Left cardiac atrium (tissue), 4 donors: Measurements from ENCODE around the gene NCAPG. TPM values are rescaled to one million over a fixed set of nuclear protein-coding genes. Genes with fewer than 3 reads are reported as not detected.
"Not testable (repeated sequence)": the region's sequence is repeated elsewhere in the genome, so short reads cannot be mapped to it uniquely, and the experiment has no call there.

Source experiments
- ATAC-seq, 2 donors: fragments of 200-7000 bp; cut with Tn5 transposase; one replicate each; pipeline ENCODE4 v1.9.1; 2020; ENCODE audit warnings: mild to moderate bottlenecking in 2 of 2, moderate library complexity in 2 of 2
- DNase-seq: peaks from one replicate; pipeline ENCODE4 v3.0.0-alpha.2; 2020
- intact Hi-C, 2 donors: fragments of 100-400 bp; cut with DNase I; formaldehyde crosslinking; loops; one replicate each; pipeline versions ENCODE4 v1.14.1 to v1.15.1; 2022 to 2023
- total RNA-seq, 2 donors: library from RNA; stranded (reverse); fragmentation: NEBNext Ultra II Directional; extraction: Animal tissue kit (Norgen Biotek cat#: 25700); gene quantifications; one replicate each; pipeline ENCODE4 v1.2.1, GENCODE V29; 2021
- donor health status: DM: no; HTN: yes; CAD: no.
- donor health status: DM: no; HTN: yes; CAD: no; lungs with severe emphysema.
- donor health status: DM: yes; HTN: yes; CAD: no.
- donor health status: Dilated cardiomyopathy.

NCAPG gene
- total RNA-seq, 2 donors from 2014 or later: 0.24 to 1.8 TPM

DNA sequence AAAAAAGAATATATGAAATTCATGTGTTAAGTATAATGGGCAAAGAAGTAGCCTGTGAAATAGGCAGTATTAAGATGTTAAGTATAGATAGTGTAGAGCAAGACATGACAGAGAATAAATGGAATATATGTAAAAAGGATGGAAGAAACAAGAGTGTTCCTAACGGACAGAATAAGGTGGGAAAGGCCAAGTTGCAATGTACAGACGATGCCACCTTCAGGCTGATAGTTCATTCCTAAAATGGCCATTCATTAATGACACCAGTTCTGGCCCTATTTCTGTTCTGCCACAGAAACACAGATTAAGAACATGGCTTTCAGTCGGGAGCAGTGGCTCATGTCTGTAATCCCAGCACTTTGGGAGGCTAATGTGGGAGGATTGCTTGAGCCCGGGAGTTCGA lies 24.9 kb upstream of the NCAPG start:
- intact Hi-C loops: no loop called here
- ATAC-seq (no peak), DNase-seq (no peak)

- ATAC-seq (no peak), DNase-seq (no peak)
- intact Hi-C loops: no loop called here
Observed at GRCh38 chr4:17786567-17786966, 24.2 kb upstream of the NCAPG start.

GRCh38 chr4:17787315-17787714 lies 23.5 kb upstream of the NCAPG start:
- no peak for ATAC-seq
- no peak for DNase-seq
- intact Hi-C loops: no loop called here

- DNase-seq (no peak), ATAC-seq (no peak)
- intact Hi-C loops: no loop called here
Observed at GRCh38 chr4:17788956-17789355, 21.8 kb upstream of the NCAPG start.

GRCh38 chr4:17794730-17795129 lies 16.0 kb upstream of the NCAPG start:
- DNase-seq (no peak), ATAC-seq (no peak)
- intact Hi-C loops: no loop called here

DNA sequence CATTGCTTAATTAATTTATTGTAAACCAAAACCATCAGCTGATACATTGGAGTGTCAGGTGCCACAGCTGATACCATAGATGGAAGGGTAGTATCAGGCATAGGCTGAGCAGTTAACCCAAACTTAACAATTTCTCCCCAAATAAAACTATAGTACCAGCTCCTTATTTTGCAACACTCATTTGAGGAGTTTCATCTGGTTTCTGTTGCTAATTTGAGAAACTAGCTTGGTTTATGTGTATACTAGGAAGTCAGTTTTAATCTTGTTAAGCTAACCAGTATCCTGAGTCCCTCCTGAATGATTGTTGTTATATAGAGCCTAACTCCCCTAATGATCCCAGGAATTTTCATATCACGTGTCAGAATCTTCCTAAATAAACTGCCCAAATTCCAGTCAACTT lies 13.0 kb upstream of the NCAPG start:
- no peak for ATAC-seq
- intact Hi-C loops: no loop called here
- DNase-seq: no peak

DNA sequence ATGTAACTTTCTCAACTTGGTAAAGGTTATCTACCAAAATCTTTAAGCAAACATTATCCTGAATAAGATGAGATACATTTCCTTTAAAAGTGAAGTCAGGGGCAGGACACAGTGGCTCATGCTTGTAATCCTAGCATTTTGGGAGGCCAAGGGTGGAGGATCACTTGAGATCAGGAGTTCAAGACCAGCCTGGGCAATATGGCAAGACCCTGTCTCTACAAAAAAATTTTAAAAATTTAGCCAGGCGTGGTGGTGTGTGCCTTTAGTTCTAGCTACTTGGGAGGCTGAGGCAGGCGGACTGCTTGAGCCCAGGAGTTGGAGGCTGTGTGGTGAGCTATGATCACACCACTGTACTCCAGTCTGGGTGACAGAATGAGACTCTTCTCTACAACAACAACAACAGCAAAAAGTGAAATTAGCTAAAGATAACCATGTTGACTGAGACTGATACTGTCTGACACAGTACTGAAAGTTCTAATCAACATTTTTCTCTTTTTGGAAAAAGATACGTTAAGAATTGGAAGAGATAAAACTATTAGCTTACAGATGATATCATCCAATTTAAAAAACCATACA lies 5.1 kb upstream of the NCAPG start:
- no peak for ATAC-seq
- intact Hi-C loops: loop anchor here in 1 of 2 donors (5.0 kb wide), 1 partner anchor 253 kb away; no protein-coding TSS in a partner anchor
- no peak for DNase-seq

DNA sequence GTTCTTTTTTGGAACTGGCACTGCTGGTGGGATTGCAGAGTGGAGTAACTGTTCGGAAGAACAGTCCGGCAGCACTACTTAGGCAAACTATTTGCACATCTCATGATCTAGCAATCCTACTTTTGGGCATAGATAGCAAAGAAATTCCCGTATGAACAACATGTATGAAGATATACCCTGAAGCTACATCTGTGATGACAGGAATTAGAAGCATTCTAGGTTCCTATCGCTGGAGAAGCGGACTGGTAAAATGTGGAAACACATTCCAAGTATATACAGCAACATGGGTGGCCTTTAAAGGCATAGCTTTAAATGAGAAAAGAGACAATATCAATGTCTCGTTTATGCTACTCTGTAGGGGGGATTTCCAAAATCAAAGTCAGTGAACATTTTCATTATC lies 3.3 kb upstream of the NCAPG start:
- no peak for ATAC-seq
- intact Hi-C loops: loop anchor here in 1 of 2 donors (5.0 kb wide), 1 partner anchor 255 kb away; no protein-coding TSS in a partner anchor
- no peak for DNase-seq

GRCh38 chr4:17809667-17810066 lies 1.1 kb upstream of the NCAPG start:
- intact Hi-C loops: loop anchor here in 1 of 2 donors (5.0 to 10.0 kb wide), 2 partner anchors 215 to 257 kb away; partner anchors contain the start of gene LCORL
- ATAC-seq: no peak

DNA sequence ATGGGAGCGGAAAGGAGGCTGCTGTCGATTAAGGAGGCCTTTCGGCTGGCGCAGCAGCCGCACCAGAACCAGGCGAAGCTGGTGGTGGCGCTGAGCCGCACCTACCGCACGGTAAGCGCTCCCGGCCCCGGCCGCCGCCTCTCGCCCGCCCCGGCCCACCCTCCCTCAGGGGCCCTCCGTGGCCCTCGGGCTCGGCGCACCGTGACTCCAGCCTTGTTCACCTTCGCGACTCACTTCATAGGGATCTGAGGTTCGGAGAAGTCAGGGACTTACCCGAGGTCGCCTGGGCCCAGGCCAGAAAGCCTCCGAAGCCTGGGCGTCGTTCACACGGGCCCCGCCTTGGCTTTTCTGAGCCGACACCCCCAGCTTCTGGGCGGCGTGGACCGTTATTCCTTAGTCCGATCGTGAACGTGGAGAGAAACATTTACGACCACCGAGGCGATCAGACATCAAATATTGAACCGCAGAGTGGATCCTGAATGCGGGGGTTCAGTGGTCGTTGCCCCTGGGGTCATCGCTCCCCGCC lies 362 bp downstream of the NCAPG start:
- intact Hi-C loops: loop anchor here in 1 of 2 donors (10.0 kb wide), 1 partner anchor 214 kb away; the partner anchor contains the start of gene LCORL
- DNase-seq (peak; percentile 26), ATAC-seq (peak in 1 of 2 donors; percentile 22)

More at GRCh38 chr4:17809667-17810066, 1.1 kb upstream of the NCAPG start:
- DNase-seq: no peak

DNA sequence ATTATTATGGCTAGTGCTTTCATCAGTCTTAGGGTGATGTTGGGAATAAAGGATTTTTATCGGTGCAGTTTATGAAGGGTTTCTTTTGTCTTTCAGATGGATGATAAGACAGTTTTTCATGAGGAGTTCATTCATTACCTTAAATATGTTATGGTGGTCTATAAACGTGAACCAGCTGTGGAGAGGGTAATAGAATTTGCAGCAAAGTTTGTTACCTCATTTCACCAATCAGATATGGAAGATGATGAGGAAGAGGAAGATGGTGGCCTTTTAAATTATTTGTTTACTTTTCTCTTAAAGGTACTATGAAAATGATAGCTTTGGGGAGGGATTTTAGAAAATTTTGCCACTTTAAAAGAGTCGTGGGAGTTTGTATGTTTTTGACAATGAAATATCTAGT lies 1.3 kb downstream of the NCAPG start:
- DNase-seq: no peak
- no peak for ATAC-seq
- intact Hi-C loops: loop anchor here in 1 of 2 donors (10.0 kb wide), 1 partner anchor 213 kb away; the partner anchor contains the start of gene LCORL

GRCh38 chr4:17812801-17813200 lies 2.0 kb downstream of the NCAPG start:
- no peak for DNase-seq
- ATAC-seq: no peak
- intact Hi-C loops: loop anchor here in 1 of 2 donors (10.0 kb wide), 1 partner anchor 212 kb away; the partner anchor contains the start of gene LCORL

GRCh38 chr4:17814140-17814539 lies 3.4 kb downstream of the NCAPG start:
- intact Hi-C loops: loop anchor here in 1 of 2 donors (10.0 kb wide), 1 partner anchor 211 kb away; the partner anchor contains the start of gene LCORL
- DNase-seq: no peak

DNA sequence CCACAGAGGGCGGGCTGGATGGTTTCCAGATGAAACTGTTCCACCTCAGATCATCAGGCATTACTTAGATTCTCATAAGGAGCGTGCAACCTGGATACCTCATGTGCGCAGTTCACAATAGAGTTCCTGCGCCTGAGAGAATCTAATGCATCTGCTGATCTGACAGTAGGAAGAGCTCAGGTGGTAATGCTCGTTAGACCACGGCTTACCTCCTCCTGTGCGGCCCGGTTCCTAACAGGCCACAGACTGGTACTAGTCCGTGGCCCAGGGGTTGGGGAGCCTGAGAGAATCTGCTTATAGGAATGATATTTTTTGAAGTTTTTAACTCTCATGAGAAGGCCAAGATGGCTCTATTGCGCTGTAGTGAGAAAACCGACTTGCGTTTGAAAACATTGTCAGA lies 5.4 kb downstream of the NCAPG start:
- intact Hi-C loops: loop anchor here in 1 of 2 donors (5.0 to 10.0 kb wide), 2 partner anchors 209 to 776 kb away; partner anchors contain the start of gene LCORL
- ATAC-seq (no peak), DNase-seq (no peak)

More at GRCh38 chr4:17814140-17814539, 3.4 kb downstream of the NCAPG start:
- no peak for ATAC-seq

DNA sequence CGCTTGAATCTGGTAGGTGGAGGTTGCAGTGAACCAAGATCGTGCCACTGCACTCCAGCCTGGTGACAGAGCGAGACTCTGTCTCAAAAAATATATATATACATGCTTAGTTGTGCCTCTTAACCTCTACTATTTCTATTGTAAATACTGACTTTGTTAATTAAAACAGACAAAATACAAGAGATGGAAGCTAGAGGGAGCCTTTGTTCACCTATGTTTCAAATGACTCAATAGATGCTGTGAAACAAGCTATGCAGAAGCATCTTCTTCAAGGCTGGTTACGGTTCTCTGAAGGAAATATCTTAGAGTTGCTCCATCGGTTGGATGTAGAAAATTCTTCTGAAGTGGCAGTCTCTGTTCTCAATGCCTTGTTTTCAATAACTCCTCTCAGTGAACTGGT lies 6.2 kb downstream of the NCAPG start:
- ATAC-seq (peak in 1 of 2 donors; percentile 58), DNase-seq (no peak)

DNA sequence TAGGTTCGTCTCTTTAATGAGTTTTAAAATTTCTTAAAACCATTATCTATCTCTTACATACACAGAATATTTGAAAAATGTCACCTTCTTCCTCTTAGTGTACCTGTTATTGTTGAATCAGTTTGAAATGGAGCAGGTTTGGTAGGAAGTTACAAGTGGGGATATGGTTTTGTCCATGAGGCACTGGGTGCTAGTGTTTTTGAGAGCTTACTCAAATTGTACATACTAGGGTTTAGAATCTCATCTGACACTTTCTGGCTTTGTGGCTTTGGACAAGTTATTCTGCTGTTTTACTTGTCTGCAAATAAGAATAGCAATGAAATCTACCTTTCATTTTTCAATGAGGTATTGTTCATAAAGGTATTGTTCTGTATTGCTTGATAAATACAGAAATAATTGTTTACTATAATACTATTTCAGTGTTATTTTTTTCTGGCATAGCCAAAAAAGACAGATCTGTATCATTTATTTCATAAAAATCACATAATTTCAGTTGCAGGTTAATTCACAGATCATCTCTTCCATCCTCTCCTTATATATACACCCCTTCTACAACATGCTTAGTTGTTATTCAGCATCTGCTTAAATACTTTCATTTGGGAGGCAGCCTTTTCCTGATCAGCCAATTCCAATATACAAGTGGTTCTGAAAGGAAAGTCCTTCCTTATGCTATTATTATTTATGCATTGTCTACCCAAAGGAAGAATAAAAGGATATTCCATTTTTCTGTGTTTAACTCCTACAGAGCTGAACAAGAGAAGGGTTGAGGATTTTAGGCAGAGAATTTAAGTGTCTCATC lies 13.3 kb downstream of the NCAPG start:
- ATAC-seq (no peak), DNase-seq (no peak)
- intact Hi-C loops: loop anchor here in 1 of 2 donors (10.0 kb wide), 1 partner anchor 761 kb away; no protein-coding TSS in a partner anchor

More for the DNA sequence above, 6.2 kb downstream of the NCAPG start:
- intact Hi-C loops: loop anchor here in 1 of 2 donors (5.0 to 10.0 kb wide), 2 partner anchors 208 to 775 kb away; partner anchors contain the start of gene LCORL

GRCh38 chr4:17846266-17846665 lies 35.5 kb downstream of the NCAPG start:
- intact Hi-C loops: no loop called here
- ATAC-seq (no peak), DNase-seq (no peak)

DNA sequence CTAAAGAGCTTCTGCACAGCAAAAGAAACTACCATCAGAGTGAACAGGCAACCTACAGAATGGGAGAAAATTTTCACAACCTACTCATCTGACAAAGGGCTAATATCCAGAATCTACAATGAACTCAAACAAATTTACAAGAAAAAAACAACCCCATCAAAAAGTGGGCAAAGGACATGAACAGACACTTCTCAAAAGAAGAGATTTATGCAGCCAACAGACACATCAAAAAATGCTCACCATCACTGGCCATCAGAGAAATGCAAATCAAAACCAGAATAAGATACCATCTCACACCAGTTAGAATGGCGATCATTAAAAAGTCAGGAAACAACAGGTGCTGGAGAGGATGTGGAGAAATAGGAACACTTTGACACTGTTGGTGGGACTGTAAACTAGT lies 39.5 kb downstream of the NCAPG start:
- ATAC-seq, intact Hi-C loops, DNase-seq: not testable (repeated sequence)

DNA sequence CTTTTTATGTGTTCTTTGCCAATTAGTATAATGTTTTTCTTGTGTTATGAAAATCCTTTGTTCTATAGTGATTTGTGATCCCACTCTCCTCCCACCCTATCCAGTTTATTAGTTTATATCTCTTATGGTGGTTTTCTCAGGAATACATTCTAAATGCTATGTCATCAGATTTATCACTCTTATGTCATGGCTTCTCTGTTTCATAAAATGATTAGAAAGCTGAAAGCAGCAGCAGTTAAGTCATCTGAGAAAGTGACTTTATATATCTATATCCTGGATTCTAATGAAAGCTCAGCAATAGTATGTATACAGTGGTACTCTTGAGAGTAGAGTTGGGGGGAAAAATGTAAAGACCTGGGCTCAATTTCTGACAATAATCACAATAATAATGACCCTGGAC lies 41.2 kb downstream of the NCAPG start:
- intact Hi-C loops: no loop called here
- ATAC-seq: no peak
- DNase-seq: no peak

DNA sequence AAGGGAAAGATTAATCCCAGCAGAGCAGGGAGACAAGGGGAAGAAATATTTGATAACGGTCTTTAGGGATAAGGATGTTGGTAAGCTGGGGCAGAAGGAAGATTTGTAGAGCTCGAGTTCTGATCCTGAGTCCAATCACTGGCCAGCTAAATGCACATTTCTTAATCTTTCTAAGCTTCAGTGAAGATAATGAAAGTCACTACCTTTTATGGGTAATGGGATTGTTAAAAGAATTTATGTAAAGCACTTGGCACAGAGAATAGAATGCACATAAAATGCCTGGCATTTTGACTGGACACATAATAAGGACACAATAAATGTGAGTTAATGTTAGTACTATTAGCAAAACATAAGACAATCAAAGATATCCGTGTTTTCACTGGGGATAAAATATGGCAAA lies 43.3 kb downstream of the NCAPG start:
- intact Hi-C loops: no loop called here
- ATAC-seq: no peak
- DNase-seq: no peak
